RWPE2 (cell line): ENCODE data around the gene FOXA3.

Source experiments
- ATAC-seq: fragments of 200-7000 bp; cut with Tn5 transposase; 3 replicates; pipeline ENCODE4 v1.9.1; 2021; ENCODE audit warnings: low read depth
- DNase-seq: peaks from one replicate; pipeline ENCODE4 v3.0.0-alpha.2; 2020; ENCODE audit warnings: low spot score
- H3K27ac ChIP-seq: fragments of 450-650 bp; 2 replicates; pipeline ENCODE4 v1.5.1; 2017; ENCODE audit warnings: mild to moderate bottlenecking; ENCODE audit not compliant: poor library complexity, severe bottlenecking
- H3K27me3 ChIP-seq: fragments of 250-450 bp; sonication (Bioruptor Pico); 2 replicates; pipeline ENCODE4 v1.5.1; 2021; ENCODE audit warnings: mild to moderate bottlenecking, moderate library complexity; ENCODE audit not compliant: insufficient read depth, poor library complexity, severe bottlenecking
- H3K36me3 ChIP-seq: fragments of 250-450 bp; sonication (Bioruptor Pico); 2 replicates; pipeline ENCODE4 v1.5.1; 2020; ENCODE audit warnings: low read depth, mild to moderate bottlenecking, moderate library complexity
- H3K4me1 ChIP-seq: fragments of 250-450 bp; sonication (Bioruptor Pico); 2 replicates; pipeline ENCODE4 v1.5.1; 2021; ENCODE audit warnings: mild to moderate bottlenecking, moderate library complexity; ENCODE audit not compliant: insufficient read depth, poor library complexity, severe bottlenecking
- H3K4me3 ChIP-seq: fragments of 250-450 bp; sonication (Bioruptor Pico); 2 replicates; pipeline ENCODE4 v1.5.1; 2021; ENCODE audit warnings: mild to moderate bottlenecking, moderate library complexity; ENCODE audit not compliant: severe bottlenecking
- H3K9me3 ChIP-seq: fragments of 250-450 bp; sonication (Bioruptor Pico); 2 replicates; pipeline ENCODE4 v1.5.1; 2021; ENCODE audit warnings: mild to moderate bottlenecking, moderate library complexity; ENCODE audit not compliant: severe bottlenecking
- TF ChIP-seq, protein P1 (sequence below): fragments of 450-650 bp; IDR thresholded peaks from one replicate; pipeline ENCODE4 v1.5.1; 2017; ENCODE audit warnings: mild to moderate bottlenecking, moderate library complexity; ENCODE audit not compliant: poor library complexity, severe bottlenecking

The FOXA3 gene

DNA sequence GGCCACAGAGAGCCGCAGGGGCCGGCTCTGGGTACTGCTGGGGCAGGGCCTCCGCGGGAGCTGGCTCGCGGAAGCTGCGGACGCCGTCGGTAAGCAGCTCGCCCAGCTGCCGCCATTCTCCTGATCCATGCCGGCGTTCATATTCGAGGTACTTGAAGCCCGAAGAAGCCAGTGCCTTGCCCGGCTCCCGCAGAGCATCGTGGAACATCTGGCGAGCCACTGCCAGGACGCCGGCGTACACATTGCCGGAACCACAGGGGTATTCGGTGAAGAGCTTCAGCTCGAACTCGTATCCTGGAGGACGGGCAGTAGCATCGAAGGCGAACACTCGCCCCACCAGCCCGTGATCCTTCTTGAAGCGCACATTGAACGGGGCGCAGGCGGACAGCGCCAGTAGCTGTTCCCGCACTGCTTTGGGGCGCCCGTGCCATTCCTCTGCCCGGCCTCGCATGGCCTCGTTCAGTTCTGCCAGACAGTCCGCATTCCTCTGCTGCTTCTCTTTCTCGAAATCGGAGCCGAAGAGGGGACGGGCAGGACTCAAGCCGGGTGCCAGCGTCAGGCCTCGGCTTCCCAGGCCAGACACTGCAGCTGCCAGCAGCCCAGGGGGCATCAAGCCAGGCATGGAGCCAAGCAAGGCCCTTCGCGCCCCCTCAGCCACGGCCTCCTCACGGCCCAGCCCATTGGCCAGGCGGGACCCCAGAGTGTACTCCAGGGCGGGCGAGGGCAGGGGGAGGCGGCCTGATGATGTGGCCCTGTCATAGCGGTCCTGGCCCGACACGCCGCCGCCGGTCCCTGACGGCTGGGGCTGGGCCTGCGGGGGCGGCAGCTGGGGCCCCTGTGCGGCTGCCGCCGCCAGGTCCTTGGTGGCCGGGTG is 20.8 kb downstream of the FOXA3 start:
- Histone ChIP-seq H3K9me3 (no peaks in the 10 kb centered on the region), H3K27me3 (no peaks in the 10 kb centered on the region), H3K4me1 (peaks cover 6% of the 10 kb centered on the region), H3K27ac (peak overlapping the region; percentile 61), H3K36me3 (peaks cover 4% of the 10 kb centered on the region), H3K4me3 (peak overlapping the region; percentile 69)
- DNase-seq: no peak
- TF ChIP-seq, protein P1, sequence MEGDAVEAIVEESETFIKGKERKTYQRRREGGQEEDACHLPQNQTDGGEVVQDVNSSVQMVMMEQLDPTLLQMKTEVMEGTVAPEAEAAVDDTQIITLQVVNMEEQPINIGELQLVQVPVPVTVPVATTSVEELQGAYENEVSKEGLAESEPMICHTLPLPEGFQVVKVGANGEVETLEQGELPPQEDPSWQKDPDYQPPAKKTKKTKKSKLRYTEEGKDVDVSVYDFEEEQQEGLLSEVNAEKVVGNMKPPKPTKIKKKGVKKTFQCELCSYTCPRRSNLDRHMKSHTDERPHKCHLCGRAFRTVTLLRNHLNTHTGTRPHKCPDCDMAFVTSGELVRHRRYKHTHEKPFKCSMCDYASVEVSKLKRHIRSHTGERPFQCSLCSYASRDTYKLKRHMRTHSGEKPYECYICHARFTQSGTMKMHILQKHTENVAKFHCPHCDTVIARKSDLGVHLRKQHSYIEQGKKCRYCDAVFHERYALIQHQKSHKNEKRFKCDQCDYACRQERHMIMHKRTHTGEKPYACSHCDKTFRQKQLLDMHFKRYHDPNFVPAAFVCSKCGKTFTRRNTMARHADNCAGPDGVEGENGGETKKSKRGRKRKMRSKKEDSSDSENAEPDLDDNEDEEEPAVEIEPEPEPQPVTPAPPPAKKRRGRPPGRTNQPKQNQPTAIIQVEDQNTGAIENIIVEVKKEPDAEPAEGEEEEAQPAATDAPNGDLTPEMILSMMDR: no peak
- no peak for ATAC-seq

DNA sequence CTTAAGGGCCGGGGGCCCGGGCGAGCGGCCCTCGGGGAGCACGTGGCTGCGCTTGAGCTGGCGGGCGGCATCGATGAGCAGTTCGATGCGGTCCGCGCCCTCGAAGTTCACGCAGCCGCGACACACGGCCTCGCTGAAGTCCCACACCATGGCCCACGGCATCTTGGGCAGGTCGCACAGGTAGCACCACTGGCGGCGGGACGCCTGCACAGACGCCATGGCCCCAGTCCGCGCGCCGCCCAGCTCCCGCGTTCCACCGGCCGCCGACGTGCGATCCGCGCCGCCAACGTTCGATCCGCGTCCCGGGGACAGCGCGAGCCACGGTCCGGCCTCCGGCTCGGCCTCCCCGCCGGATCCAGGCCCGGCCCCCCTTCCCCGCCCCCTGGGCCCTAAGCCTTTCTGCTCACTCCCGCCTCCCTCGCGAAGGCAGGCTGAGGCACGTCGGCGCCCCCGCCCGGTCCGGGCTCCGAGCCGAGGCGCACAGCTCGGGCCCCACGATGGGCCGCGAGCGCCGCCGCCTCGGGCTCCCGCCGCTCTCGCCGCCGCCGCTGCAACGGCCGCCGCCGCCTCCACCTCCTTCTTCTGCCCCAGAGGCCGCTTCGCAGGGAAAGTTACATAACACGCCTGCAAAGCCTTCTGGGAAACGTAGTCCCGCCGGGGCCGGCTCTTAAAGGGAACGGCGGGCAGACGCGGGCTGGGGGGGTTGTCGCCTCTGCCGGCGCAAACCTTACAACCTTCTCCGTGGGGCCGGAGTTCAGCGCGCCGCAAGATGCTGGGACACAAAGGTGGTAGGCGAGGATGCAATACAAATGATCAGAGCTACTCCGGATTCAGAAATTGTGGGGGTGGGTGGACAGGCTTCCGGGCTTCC is 21.7 kb downstream of the FOXA3 start, which contains the start of gene IRF2BP1:
Gene IRF2BP1, minus strand, starts transcription at position 586 of the 871 bp plus-strand sequence. Its CDS starts 367 bp downstream, at position 219.
- ATAC-seq: peak; percentile 63
- H3K27ac ChIP-seq: peak within 1 kb of the TSS; percentile 61

GRCh38 chr19:45886427-45887199 is 22.5 kb downstream of the FOXA3 start:
- H3K4me1 ChIP-seq: peaks cover 6% of the 10 kb centered on the region
- peak overlapping the region; percentile 61 for H3K27ac ChIP-seq
- no peaks in the 10 kb centered on the region for H3K27me3 ChIP-seq
- peak overlapping the region; percentile 69 for H3K4me3 ChIP-seq
- DNase-seq: peak; percentile 94
- peak; percentile 67 for ATAC-seq
- H3K9me3 ChIP-seq: no peaks in the 10 kb centered on the region
- H3K36me3 ChIP-seq: peaks cover 4% of the 10 kb centered on the region
- TF ChIP-seq, protein P1: no peak

More for the DNA sequence above, 21.7 kb downstream of the FOXA3 start, which contains the start of gene IRF2BP1:
- peak; percentile 92 for DNase-seq
- Histone ChIP-seq H3K36me3 (peaks cover 4% of the 10 kb centered on the region), H3K4me1 (peaks cover 6% of the 10 kb centered on the region), H3K4me3 (peak within 1 kb of the TSS; percentile 69), H3K9me3 (no peaks in the 10 kb centered on the region), H3K27me3 (no peaks in the 10 kb centered on the region)
- TF ChIP-seq, protein P1: no peak

GRCh38 chr19:45887200-45887710 is 23.1 kb downstream of the FOXA3 start:
- no peak for ATAC-seq
- no peaks in the 10 kb centered on the region for H3K27me3 ChIP-seq
- peaks cover 6% of the 10 kb centered on the region for H3K4me1 ChIP-seq
- TF ChIP-seq, protein P1: no peak
- DNase-seq: no peak
- peak overlapping the region; percentile 69 for H3K4me3 ChIP-seq
- peaks cover 4% of the 10 kb centered on the region for H3K36me3 ChIP-seq
- H3K9me3 ChIP-seq: no peaks in the 10 kb centered on the region
- peak overlapping the region; percentile 61 for H3K27ac ChIP-seq
